T-cell (primary cell): ENCODE results near the gene DDA1. TPM values are rescaled to one million over a fixed set of nuclear protein-coding genes. Genes with fewer than 3 reads are reported as not detected.

ENCODE experiments used
- ATAC-seq, 4 experiments: fragments of 200-7000 bp in 3 of 4; fragments of 150-1000 bp in 1 of 4; cut with Tn5 transposase; replicated peaks in 1 of 4; 1 replicate in 3 of 4; 2 replicates in 1 of 4; pipeline ENCODE4 v1.10.0; 2021; ENCODE audit warnings: moderate library complexity in 3 of 4, mild to moderate bottlenecking in 2 of 4, moderate number of reproducible peaks in 1 of 4
- CTCF ChIA-PET, 2 donors: fragments of 300-600 bp; sonication (Branson Sonifier 250); formaldehyde crosslinking; loops; one replicate each; lab custom pipeline; 2022; ENCODE audit warnings: antibody characterized with exemption in 2 of 2; lab: Charles Lee
- POLR2A ChIA-PET, 2 donors: fragments of 300-600 bp; sonication (Branson Sonifier 250); formaldehyde crosslinking; loops; one replicate each; lab custom pipeline; 2022; ENCODE audit warnings: antibody characterized with exemption in 2 of 2; lab: Charles Lee
- DNase-seq, 35 experiments: peaks; one replicate each; pipeline versions ENCODE4 v3.0.0 to v3.0.0-alpha.2; 2013 to 2023
- H3K27ac ChIP-seq: one replicate; pipeline ENCODE4 v1.5.1; 2013; ENCODE audit warnings: low read length
- H3K27me3 ChIP-seq, 2 experiments: replicated peaks in 1 of 2; 1 replicate in 1 of 2; 2 replicates in 1 of 2; pipeline versions ENCODE4 v1.6.1 to v1.7.0; 2013; ENCODE audit warnings: low read length in 1 of 2, mixed read lengths in 1 of 2; ENCODE audit not compliant: control insufficient read depth in 2 of 2, insufficient read depth in 2 of 2; ENCODE audit errors: extremely low read depth in 1 of 2
- H3K36me3 ChIP-seq, 2 donors: 1 replicate in 1 of 2; 2 replicates in 1 of 2; pipeline versions ENCODE4 v1.6.1 to v1.7.0; 2013; ENCODE audit warnings: low read length in 1 of 2; ENCODE audit not compliant: control insufficient read depth in 2 of 2, insufficient read depth in 1 of 2; ENCODE audit errors: extremely low read depth in 1 of 2
- H3K4me1 ChIP-seq, 2 experiments: 1 replicate in 1 of 2; 2 replicates in 1 of 2; pipeline versions ENCODE4 v1.6.1 to v1.7.0; 2013; ENCODE audit warnings: low read length in 2 of 2, mixed read lengths in 1 of 2; ENCODE audit not compliant: insufficient read depth in 2 of 2, control insufficient read depth in 1 of 2; ENCODE audit errors: extremely low read depth in 1 of 2
- H3K4me3 ChIP-seq, 2 donors: 1 replicate in 1 of 2; 2 replicates in 1 of 2; pipeline versions ENCODE4 v1.5.1 to v1.7.0; 2013; ENCODE audit warnings: mild to moderate bottlenecking in 2 of 2, low read length in 1 of 2, moderate library complexity in 1 of 2; ENCODE audit not compliant: control insufficient read depth in 1 of 2; ENCODE audit errors: extremely low read depth in 1 of 2
- H3K9me3 ChIP-seq: 2 replicates; pipeline ENCODE4 v1.7.0; 2013
- H3K27ac Mint-ChIP-seq, 2 donors: one replicate each; pipeline ENCODE4 v1.8.0; 2020 to 2021; ENCODE audit warnings: mild to moderate bottlenecking in 2 of 2, mixed read lengths in 2 of 2
- H3K27me3 Mint-ChIP-seq, 2 donors: one replicate each; pipeline ENCODE4 v1.8.0; 2021 to 2022; ENCODE audit warnings: mixed read lengths in 2 of 2
- H3K36me3 Mint-ChIP-seq: one replicate; pipeline ENCODE4 v1.8.0; 2021; ENCODE audit warnings: mixed read lengths
- H3K4me1 Mint-ChIP-seq, 3 donors: one replicate each; pipeline ENCODE4 v1.8.0; 2020 to 2022; ENCODE audit warnings: mixed read lengths in 3 of 3, mild to moderate bottlenecking in 1 of 3
- H3K4me3 Mint-ChIP-seq, 3 donors: one replicate each; pipeline ENCODE4 v1.8.0; 2020 to 2022; ENCODE audit warnings: mild to moderate bottlenecking in 3 of 3, mixed read lengths in 3 of 3, moderate library complexity in 3 of 3
- H3K9me3 Mint-ChIP-seq, 3 donors: one replicate each; pipeline ENCODE4 v1.8.0; 2020 to 2022; ENCODE audit warnings: mixed read lengths in 3 of 3
- WGBS: methylation state at CpG from one replicate; pipeline ENCODE4 v1.1.5; 2013; ENCODE audit warnings: missing lambda C conversion rate; ENCODE audit not compliant: insufficient coverage; 5-methylcytosine and 5-hydroxymethylcytosine counted together
- total RNA-seq, 35 experiments: library from RNA in 6 of 35; stranded (reverse) in 6 of 35; fragments of 120-200 nt in 1 of 35; gene quantifications; one replicate each; pipeline versions ENCODE4 v1.2.1 to v1.2.4 and lab custom pipeline; 2013 to 2026

DDA1 gene
- total RNA-seq, 5 donors from 2014 or later (not counting 1 experiment from before 2014, with no cell fraction given), result 37.3 to 51.7 (median 42.0) TPM

GRCh38 chr19:17312189-17313113, 3.1 kb downstream of the DDA1 start:
- Mint-ChIP-seq H3K4me3 (peak overlapping the region in 1 of 3 donors; percentile 96), H3K27ac (no peak overlapping the region), H3K9me3 (no peaks in the 10 kb centered on the region), H3K27me3 (no peaks in the 10 kb centered on the region), H3K4me1 (peaks cover 32 to 37% (median 34%) of the 10 kb centered on the region in 3 donors), H3K36me3 (peaks cover 14% of the 10 kb centered on the region)
- Histone ChIP-seq H3K36me3 (peaks cover 10 to 34% of the 10 kb centered on the region in 2 donors), H3K4me1 (peaks cover 6 to 38% of the 10 kb centered on the region in 2 experiments), H3K4me3 (no peak overlapping the region), H3K27me3 (no peaks in the 10 kb centered on the region), H3K9me3 (no peaks in the 10 kb centered on the region), H3K27ac (no peak overlapping the region)
- ChIA-PET CTCF (interaction anchor here in 1 of 2 donors (0.6 kb wide), 2 partner anchors 28 to 649 kb away, joined by 5 to 9 read pairs; no protein-coding TSS in a partner anchor), POLR2A (interaction anchor here (0.5 to 0.6 kb wide), 2 partner anchors 25 to 122 kb away, joined by 3 read pairs; no protein-coding TSS in a partner anchor)
- 96% methylated on average over 17 of the region's 20 CpGs for WGBS
- no peak for ATAC-seq
- no peak for DNase-seq

- Mint-ChIP-seq H3K9me3 (no peaks in the 10 kb centered on the region), H3K4me3 (no peak overlapping the region), H3K36me3 (peaks cover 14% of the 10 kb centered on the region), H3K4me1 (peaks cover 21 to 28% (median 25%) of the 10 kb centered on the region in 3 donors), H3K27ac (no peak overlapping the region), H3K27me3 (no peaks in the 10 kb centered on the region)
- Histone ChIP-seq H3K27ac (no peak overlapping the region), H3K27me3 (no peaks in the 10 kb centered on the region), H3K9me3 (no peaks in the 10 kb centered on the region), H3K4me1 (peaks cover 6 to 34% of the 10 kb centered on the region in 2 experiments), H3K36me3 (peaks cover 14 to 37% of the 10 kb centered on the region in 2 donors), H3K4me3 (no peak overlapping the region)
- DNase-seq, result no peak
- ChIA-PET CTCF (no interaction called here), POLR2A (interaction anchor here in 1 of 2 donors (0.6 kb wide), 1 partner anchor 19 kb away, joined by 4 read pairs; no protein-coding TSS in a partner anchor)
- WGBS, result 97% methylated on average over 13 of the region's 19 CpGs
- no peak for ATAC-seq
Measured at GRCh38 chr19:17314007-17314593, 4.7 kb downstream of the DDA1 start.

- H3K36me3 ChIP-seq, result peaks cover 26 to 40% of the 10 kb centered on the region in 2 donors
- no peaks in the 10 kb centered on the region for H3K27me3 ChIP-seq
- H3K4me3 ChIP-seq, result no peak overlapping the region
- peaks cover 4 to 12% (median 7%) of the 10 kb centered on the region in 3 donors for H3K4me1 Mint-ChIP-seq
- no peak overlapping the region for H3K27ac ChIP-seq
- H3K9me3 ChIP-seq, result no peaks in the 10 kb centered on the region
- WGBS, result 64% methylated on average over 2 of the region's 6 CpGs
- peaks cover 0 to 14% of the 10 kb centered on the region in 2 experiments for H3K4me1 ChIP-seq
- H3K9me3 Mint-ChIP-seq, result no peaks in the 10 kb centered on the region
- ATAC-seq (no peak), DNase-seq (no peak)
- POLR2A ChIA-PET, result no interaction called here
- H3K36me3 Mint-ChIP-seq, result peaks cover 21% of the 10 kb centered on the region
- no peak overlapping the region for H3K4me3 Mint-ChIP-seq
- no peaks in the 10 kb centered on the region for H3K27me3 Mint-ChIP-seq
- CTCF ChIA-PET, result no interaction called here
- no peak overlapping the region for H3K27ac Mint-ChIP-seq
Measured at GRCh38 chr19:17318966-17319365, 9.6 kb downstream of the DDA1 start.

GRCh38 chr19:17319473-17320238, 10.3 kb downstream of the DDA1 start:
- peaks cover 0 to 19% of the 10 kb centered on the region in 2 experiments for H3K4me1 ChIP-seq
- no peaks in the 10 kb centered on the region for H3K9me3 ChIP-seq
- no peaks in the 10 kb centered on the region for H3K9me3 Mint-ChIP-seq
- H3K4me3 Mint-ChIP-seq, result no peak overlapping the region
- no peaks in the 10 kb centered on the region for H3K27me3 ChIP-seq
- H3K36me3 ChIP-seq, result peaks cover 24 to 33% of the 10 kb centered on the region in 2 donors
- POLR2A ChIA-PET, result no interaction called here
- no peak overlapping the region for H3K4me3 ChIP-seq
- no peaks in the 10 kb centered on the region for H3K27me3 Mint-ChIP-seq
- WGBS, result 94% methylated on average over 24 of the region's 40 CpGs
- H3K27ac ChIP-seq, result no peak overlapping the region
- H3K4me1 Mint-ChIP-seq, result peaks cover 4 to 12% (median 7%) of the 10 kb centered on the region in 3 donors
- H3K27ac Mint-ChIP-seq, result no peak overlapping the region
- no peak for ATAC-seq
- peaks cover 21% of the 10 kb centered on the region for H3K36me3 Mint-ChIP-seq
- CTCF ChIA-PET, result interaction anchor here in 1 of 2 donors (0.5 kb wide), 1 partner anchor 230 kb away, joined by 6 read pairs; no protein-coding TSS in a partner anchor
- DNase-seq, result no peak

- WGBS, result 83% methylated on average over 9 of the region's 11 CpGs
- ATAC-seq (no peak), DNase-seq (no peak)
- H3K9me3 ChIP-seq, result no peaks in the 10 kb centered on the region
- Mint-ChIP-seq H3K9me3 (no peaks in the 10 kb centered on the region), H3K4me3 (no peak overlapping the region), H3K4me1 (peaks cover 4 to 12% (median 7%) of the 10 kb centered on the region in 3 donors), H3K36me3 (peaks cover 20% of the 10 kb centered on the region), H3K27me3 (no peaks in the 10 kb centered on the region), H3K27ac (no peak overlapping the region)
- POLR2A ChIA-PET, result no interaction called here
- peaks cover 0 to 19% of the 10 kb centered on the region in 2 experiments for H3K4me1 ChIP-seq
- H3K27me3 ChIP-seq, result no peaks in the 10 kb centered on the region
- peaks cover 27 to 29% of the 10 kb centered on the region in 2 donors for H3K36me3 ChIP-seq
- CTCF ChIA-PET, result no interaction called here
- no peak overlapping the region for H3K27ac ChIP-seq
- no peak overlapping the region for H3K4me3 ChIP-seq
Measured at GRCh38 chr19:17320435-17320834, 11.1 kb downstream of the DDA1 start.
